GM19372 (cell line): ENCODE data around the gene RPL13.
"Not testable (repeated sequence)": the region's sequence is repeated elsewhere in the genome, so short reads cannot be mapped to it uniquely, and the experiment has no call there.

Experiments used
- ATAC-seq: cut with Tn5 transposase; IDR thresholded peaks from one replicate; pipeline ENCODE4 v1.9.1; 2021; ENCODE audit warnings: mild to moderate bottlenecking, low read depth, moderate library complexity; ENCODE audit not compliant: unreplicated experiment

RPL13 gene

GRCh38 chr16:89575247-89576152 lies 15.0 kb downstream of the RPL13 start, which contains the start of gene CPNE7:
Gene CPNE7 (plus strand): TSS chr16:89575758. CDS start chr16:89575898, 140 bp downstream.
- no peak for ATAC-seq

GRCh38 chr16:89576153-89577054 lies 15.9 kb downstream of the RPL13 start:
- no peak for ATAC-seq

DNA sequence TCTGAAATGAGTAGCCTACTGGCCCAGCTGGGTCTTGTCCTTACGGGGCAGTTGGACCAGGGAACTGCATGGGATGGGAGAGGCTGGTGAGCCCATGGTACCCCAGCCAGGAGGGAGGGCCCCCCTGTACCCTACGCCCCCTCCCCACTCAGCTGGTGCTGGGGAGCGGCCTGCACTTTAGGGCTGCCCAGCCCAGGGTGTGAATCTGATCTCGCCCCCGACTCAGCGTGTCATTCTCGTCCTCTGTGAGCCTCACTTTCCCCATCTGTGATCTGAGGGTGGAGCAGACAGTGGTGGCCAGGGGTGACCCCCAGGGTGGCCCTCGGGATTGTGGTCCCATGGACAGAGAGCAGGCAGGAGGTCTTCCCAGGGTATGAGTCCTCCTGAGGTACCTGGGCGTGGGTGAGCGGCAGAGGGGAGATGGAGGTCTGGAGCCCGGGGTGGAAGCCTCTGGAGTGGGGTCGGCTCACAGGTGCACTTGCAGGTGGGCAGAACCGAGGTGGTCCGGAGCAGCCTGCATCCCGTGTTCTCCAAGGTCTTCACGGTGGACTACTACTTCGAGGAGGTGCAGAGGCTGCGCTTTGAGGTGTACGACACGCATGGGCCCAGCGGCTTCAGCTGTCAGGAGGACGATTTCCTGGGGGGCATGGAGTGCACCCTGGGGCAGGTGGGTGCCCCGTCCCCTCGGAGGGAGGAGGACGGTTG lies 16.7 kb downstream of the RPL13 start:
- ATAC-seq: no peak

- no peak for ATAC-seq
These were observed 18.9 kb downstream of the RPL13 start for GRCh38 chr16:89579351-89579750.

DNA sequence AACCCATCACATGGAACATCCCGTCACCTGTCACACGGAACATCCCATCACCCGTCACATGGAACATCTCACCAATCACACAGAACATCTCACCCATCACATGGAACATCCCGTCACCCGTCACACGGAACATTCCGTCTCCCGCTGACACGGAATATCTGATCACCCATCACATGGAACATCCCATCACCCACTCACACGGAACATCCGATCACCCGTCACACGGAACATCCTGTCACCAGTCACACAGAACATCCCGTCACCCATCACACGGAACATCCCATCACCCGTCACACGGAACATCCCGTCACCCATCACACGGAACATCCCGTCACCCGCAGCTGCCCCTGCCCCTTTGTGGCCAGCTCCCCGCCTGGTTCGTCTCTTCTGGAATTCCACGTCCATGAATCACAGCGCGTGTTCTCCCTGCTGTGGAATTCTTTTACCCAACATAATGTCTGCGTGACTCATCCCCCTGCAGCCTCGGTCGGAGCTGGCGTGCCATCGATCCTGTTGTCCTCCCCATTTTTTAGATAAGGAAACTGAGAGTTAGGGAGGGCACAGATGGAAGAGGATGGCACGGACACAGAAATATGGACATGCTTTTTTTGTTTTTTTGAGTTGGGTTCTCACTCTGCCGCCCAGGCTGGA lies 20.7 kb downstream of the RPL13 start:
- no peak for ATAC-seq

- no peak for ATAC-seq
These were observed 21.5 kb downstream of the RPL13 start for GRCh38 chr16:89581861-89582563.

DNA sequence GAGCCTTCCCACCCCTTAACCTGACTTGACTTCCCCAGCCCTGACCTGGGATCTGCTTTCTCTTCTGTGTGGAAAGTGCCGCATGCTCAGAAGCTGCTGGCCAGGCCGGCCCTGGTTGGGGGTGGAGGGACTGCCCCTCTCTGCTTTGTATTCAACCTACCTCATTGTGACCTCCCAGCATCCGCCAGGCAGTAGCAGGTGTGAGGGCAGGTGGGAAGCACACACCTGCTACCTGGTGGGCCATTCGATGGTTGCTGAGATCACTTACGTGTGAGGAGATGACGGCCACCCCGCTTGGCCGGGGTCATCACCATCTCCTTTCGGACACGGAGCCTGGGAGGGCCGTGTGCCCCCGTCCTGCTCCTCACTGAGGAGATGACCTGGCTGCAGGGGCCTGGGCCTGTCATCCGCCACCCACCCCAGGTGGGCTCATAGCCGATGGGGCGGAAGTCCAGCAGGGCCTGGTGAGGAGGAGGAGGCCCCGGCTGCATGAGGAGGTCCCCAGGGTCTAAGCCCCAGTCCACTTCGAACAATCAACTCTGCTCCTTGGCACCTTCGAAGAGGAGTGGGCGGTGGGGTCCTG lies 22.2 kb downstream of the RPL13 start:
- ATAC-seq: no peak

DNA sequence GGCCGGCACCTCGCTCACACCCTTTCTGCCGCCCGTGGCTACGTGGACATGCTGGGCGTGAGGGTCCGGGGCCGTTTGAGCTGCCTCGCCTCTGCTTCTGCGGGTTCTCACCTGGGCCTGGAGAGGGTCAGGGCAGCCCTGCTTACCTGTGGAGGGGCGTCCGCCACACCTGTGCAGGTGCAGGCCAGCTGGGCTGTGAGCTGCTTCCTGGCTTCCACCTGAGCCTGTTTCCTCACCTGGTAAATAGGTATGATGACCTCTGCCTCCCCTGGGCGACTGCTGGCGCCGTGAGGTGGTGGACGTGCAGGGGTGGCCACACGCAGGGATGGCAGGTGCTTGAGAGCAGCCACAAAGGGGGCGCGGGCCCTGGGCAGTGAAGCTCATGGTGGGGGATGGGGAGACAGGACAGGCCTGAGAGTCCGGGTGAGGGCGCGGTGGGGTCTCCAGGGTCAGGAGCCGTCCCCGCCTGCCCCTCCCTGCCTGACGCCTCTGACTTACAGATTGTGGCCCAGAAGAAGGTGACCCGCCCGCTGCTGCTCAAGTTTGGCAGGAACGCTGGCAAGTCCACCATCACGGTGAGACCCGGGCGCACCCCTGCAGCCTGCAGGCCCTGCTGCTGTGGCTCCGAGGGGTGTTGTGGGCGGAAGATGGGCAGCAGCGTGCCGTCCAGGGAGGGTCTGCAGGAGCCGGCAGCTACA lies 22.9 kb downstream of the RPL13 start:
- ATAC-seq: no peak

- ATAC-seq: no peak
These were observed 23.6 kb downstream of the RPL13 start for GRCh38 chr16:89583895-89584644.

DNA sequence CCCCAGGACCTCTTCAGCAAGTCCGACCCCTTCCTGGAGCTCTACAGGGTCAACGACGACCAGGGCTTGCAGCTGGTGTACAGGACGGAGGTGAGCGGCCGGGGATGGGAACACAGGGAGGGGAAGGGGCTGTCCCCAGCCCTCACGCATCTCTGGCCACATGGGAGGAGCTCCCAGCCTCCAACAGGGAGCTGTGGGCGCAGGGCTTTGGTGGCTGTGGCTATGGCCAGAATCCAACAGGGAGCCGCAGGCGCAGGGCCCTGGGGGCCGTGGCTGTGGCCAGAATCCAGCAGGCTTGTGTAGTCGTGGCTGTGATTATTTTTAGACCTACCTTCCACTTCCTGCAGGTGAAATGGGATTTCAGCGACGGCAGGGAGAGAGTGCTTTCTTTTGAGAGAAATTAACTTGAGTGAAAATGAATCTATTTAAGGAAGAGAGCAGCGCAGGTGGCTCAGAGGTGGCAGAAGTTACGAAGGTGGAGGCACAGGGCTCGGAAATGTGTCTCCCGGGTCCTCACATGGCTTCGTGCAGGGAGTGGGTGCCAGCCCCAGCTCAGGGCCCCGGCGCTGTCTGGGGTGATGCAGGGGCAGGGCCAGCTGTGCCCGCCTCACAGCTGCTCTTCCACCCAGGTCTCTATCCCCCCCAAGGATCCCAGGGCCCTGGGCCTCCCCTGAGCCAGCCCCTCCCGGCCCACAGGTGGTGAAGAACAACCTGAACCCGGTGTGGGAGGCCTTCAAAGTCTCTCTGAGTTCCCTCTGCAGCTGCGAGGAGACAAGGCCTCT lies 24.5 kb downstream of the RPL13 start:
- ATAC-seq: no peak

DNA sequence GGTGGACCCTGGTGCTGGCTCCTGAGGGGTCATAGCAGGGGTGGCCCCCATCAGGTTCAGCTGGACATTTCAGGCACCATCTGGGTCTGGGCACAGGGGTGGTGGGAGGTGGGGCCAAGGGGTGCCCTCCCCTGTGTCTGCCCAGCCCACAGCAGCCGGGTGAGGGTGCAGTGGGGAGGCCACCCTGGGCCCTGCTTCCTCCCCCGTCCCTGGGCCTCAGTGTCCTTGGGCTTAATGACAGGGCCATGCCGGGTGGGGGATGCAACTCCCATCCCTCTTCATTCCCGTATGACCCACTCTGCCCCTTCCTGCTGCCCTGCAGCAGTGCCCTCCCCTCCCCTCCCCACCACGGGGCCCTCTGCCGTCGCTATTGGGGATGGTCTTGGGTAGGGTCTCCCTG lies 25.7 kb downstream of the RPL13 start:
- ATAC-seq: no peak

DNA sequence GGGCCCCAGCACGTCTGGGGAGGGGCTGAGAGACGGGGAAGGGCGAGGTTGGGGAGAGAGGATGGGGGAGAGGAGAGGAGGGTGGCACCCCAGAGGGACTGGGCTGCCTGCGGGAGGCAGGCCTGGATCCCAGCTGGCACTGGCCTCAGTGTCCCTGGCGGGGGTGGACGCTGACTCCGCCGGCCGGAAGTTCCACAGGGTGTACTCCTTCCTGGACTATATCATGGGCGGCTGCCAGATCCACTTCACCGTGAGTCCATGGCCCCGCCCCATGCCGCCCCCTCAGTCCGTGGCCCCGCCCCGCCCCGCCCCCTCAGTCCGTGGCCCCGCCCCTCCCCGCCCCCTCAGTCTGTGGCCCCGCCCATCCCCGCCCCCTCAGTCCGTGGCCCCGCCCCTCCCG lies 26.4 kb downstream of the RPL13 start:
- no peak for ATAC-seq

GRCh38 chr16:89587676-89588075 lies 27.2 kb downstream of the RPL13 start:
- ATAC-seq: not testable (repeated sequence)

DNA sequence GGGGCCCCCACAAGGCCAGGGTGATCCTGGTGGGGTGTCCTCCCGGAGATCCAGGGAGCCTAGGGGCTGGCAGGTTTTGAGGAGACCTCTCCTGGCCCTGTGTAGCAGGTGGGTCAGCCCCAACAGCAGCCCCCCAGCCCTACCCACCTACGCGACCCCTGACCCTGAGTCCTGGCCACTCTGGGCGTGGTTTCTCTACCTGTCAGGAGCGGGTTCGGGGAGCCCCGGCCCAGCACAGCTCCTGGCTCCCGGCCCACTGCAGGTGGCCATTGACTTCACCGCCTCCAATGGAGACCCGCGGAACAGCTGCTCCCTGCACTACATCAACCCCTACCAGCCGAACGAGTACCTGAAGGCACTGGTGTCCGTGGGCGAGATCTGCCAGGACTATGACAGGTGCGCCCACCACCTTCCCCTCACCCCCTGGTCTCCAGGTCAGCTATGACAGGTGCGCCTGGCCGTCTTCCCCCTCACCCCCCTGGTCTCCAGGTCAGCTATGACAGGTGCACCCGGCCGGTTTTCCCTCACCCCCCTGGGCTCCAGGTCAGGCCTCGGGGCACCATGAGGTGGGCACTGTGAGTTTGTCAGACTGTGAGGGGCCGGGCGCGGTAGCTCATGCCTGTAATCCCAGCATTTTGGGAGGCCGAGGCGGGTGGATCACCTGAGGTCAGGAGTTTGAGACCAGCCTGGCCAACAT lies 28.1 kb downstream of the RPL13 start:
- ATAC-seq: no peak

GRCh38 chr16:89589241-89589926 lies 28.9 kb downstream of the RPL13 start:
- ATAC-seq: no peak

DNA sequence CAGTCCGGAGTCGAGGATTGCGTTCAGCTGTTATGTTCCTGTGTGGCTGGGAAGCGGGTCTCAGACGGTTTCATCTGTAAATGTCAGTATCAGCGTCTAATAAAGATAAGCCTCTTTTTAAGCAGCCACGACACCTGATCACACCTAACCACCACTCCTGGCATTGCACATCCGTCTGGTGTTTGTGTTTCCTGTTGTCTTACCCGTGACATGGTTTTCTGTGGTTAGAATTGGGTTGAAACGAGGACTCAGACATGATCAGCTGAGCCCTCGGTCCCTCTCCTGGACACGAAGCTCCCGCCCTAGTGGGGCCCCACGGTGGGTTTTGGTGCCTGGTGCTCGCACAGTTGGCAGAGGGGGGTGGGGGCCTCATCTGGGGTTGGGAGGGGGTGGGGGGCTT lies 33.4 kb downstream of the RPL13 start:
- ATAC-seq: no peak
